ENCODE results near the gene KRT72.

KRT72 gene

GRCh38 chr12:52575256-52575655 is 26.0 kb downstream of the KRT72 start:
- H3K27me3 ChIP-seq (ENCODE audit: low read depth, low read length) = no peaks in the 10 kb centered on the region
- H3K4me3 ChIP-seq (ENCODE audit: low read depth in 1 of 2, low read length in 2 of 2) = no peak overlapping the region
- H3K27ac ChIP-seq (ENCODE audit: low read length) = no peak overlapping the region
- no peaks in the 10 kb centered on the region for H3K9me3 ChIP-seq (ENCODE audit: control insufficient read depth in 1 of 2, low read length in 2 of 2)
- H3K36me3 ChIP-seq (ENCODE audit: control insufficient read depth in 1 of 2, insufficient read depth in 2 of 2, low read length in 2 of 2) = no peaks in the 10 kb centered on the region
- no peaks in the 10 kb centered on the region for H3K4me1 ChIP-seq (ENCODE audit: control insufficient read depth in 1 of 2, insufficient read depth in 2 of 2, low read length in 2 of 2)

GRCh38 chr12:52573743-52574142 is 27.5 kb downstream of the KRT72 start, which contains the start of gene KRT74:
KRT74 (minus strand) TSS chr12:52573843; CDS start chr12:52573777, 66 bp downstream.
- Histone ChIP-seq H3K27me3 (ENCODE audit: low read depth, low read length) (no peaks in the 10 kb centered on the region), H3K4me1 (ENCODE audit: control insufficient read depth in 1 of 2, insufficient read depth in 2 of 2, low read length in 2 of 2) (no peaks in the 10 kb centered on the region)

GRCh38 chr12:52573306-52573705 is 28.0 kb downstream of the KRT72 start:
- Histone ChIP-seq H3K4me3 (ENCODE audit: low read depth in 1 of 2, low read length in 2 of 2) (no peak overlapping the region), H3K36me3 (ENCODE audit: control insufficient read depth in 1 of 2, insufficient read depth in 2 of 2, low read length in 2 of 2) (no peaks in the 10 kb centered on the region), H3K27me3 (ENCODE audit: low read depth, low read length) (no peaks in the 10 kb centered on the region)

More at GRCh38 chr12:52573743-52574142, 27.5 kb downstream of the KRT72 start, which contains the start of gene KRT74:
- no peak within 1 kb of the TSS for H3K27ac ChIP-seq (ENCODE audit: low read length)
- H3K9me3 ChIP-seq (ENCODE audit: control insufficient read depth in 1 of 2, low read length in 2 of 2) = no peaks in the 10 kb centered on the region
- no peaks in the 10 kb centered on the region for H3K36me3 ChIP-seq (ENCODE audit: control insufficient read depth in 1 of 2, insufficient read depth in 2 of 2, low read length in 2 of 2)
- no peak within 1 kb of the TSS for H3K4me3 ChIP-seq (ENCODE audit: low read depth in 1 of 2, low read length in 2 of 2)

GRCh38 chr12:52570511-52570910 is 30.8 kb downstream of the KRT72 start:
- Histone ChIP-seq H3K36me3 (ENCODE audit: control insufficient read depth in 1 of 2, insufficient read depth in 2 of 2, low read length in 2 of 2) (no peaks in the 10 kb centered on the region), H3K27ac (ENCODE audit: low read length) (no peak overlapping the region), H3K4me1 (ENCODE audit: control insufficient read depth in 1 of 2, insufficient read depth in 2 of 2, low read length in 2 of 2) (no peaks in the 10 kb centered on the region), H3K4me3 (ENCODE audit: low read depth in 1 of 2, low read length in 2 of 2) (no peak overlapping the region), H3K27me3 (ENCODE audit: low read depth, low read length) (no peaks in the 10 kb centered on the region), H3K9me3 (ENCODE audit: control insufficient read depth in 1 of 2, low read length in 2 of 2) (no peaks in the 10 kb centered on the region)

More at GRCh38 chr12:52573306-52573705, 28.0 kb downstream of the KRT72 start:
- Histone ChIP-seq H3K27ac (ENCODE audit: low read length) (no peak overlapping the region), H3K4me1 (ENCODE audit: control insufficient read depth in 1 of 2, insufficient read depth in 2 of 2, low read length in 2 of 2) (no peaks in the 10 kb centered on the region), H3K9me3 (ENCODE audit: control insufficient read depth in 1 of 2, low read length in 2 of 2) (no peaks in the 10 kb centered on the region)

GRCh38 chr12:52568111-52568510 is 33.2 kb downstream of the KRT72 start:
- Histone ChIP-seq H3K27me3 (ENCODE audit: low read depth, low read length) (no peaks in the 10 kb centered on the region), H3K4me1 (ENCODE audit: control insufficient read depth in 1 of 2, insufficient read depth in 2 of 2, low read length in 2 of 2) (no peaks in the 10 kb centered on the region), H3K4me3 (ENCODE audit: low read depth in 1 of 2, low read length in 2 of 2) (no peak overlapping the region), H3K27ac (ENCODE audit: low read length) (no peak overlapping the region), H3K36me3 (ENCODE audit: control insufficient read depth in 1 of 2, insufficient read depth in 2 of 2, low read length in 2 of 2) (no peaks in the 10 kb centered on the region), H3K9me3 (ENCODE audit: control insufficient read depth in 1 of 2, low read length in 2 of 2) (no peaks in the 10 kb centered on the region)

GRCh38 chr12:52566847-52567291 is 34.4 kb downstream of the KRT72 start:
- H3K4me3 ChIP-seq (ENCODE audit: low read depth in 1 of 2, low read length in 2 of 2) = no peak overlapping the region
- no peaks in the 10 kb centered on the region for H3K27me3 ChIP-seq (ENCODE audit: low read depth, low read length)
- no peak overlapping the region for H3K27ac ChIP-seq (ENCODE audit: low read length)
- H3K9me3 ChIP-seq (ENCODE audit: control insufficient read depth in 1 of 2, low read length in 2 of 2) = no peaks in the 10 kb centered on the region
- no peaks in the 10 kb centered on the region for H3K4me1 ChIP-seq (ENCODE audit: control insufficient read depth in 1 of 2, insufficient read depth in 2 of 2, low read length in 2 of 2)
- H3K36me3 ChIP-seq (ENCODE audit: control insufficient read depth in 1 of 2, insufficient read depth in 2 of 2, low read length in 2 of 2) = no peaks in the 10 kb centered on the region

GRCh38 chr12:52564582-52564981 is 36.7 kb downstream of the KRT72 start:
- no peaks in the 10 kb centered on the region for H3K27me3 ChIP-seq (ENCODE audit: low read depth, low read length)
- H3K4me3 ChIP-seq (ENCODE audit: low read depth in 1 of 2, low read length in 2 of 2) = no peak overlapping the region
- H3K4me1 ChIP-seq (ENCODE audit: control insufficient read depth in 1 of 2, insufficient read depth in 2 of 2, low read length in 2 of 2) = no peaks in the 10 kb centered on the region
- H3K27ac ChIP-seq (ENCODE audit: low read length) = no peak overlapping the region
- H3K36me3 ChIP-seq (ENCODE audit: control insufficient read depth in 1 of 2, insufficient read depth in 2 of 2, low read length in 2 of 2) = no peaks in the 10 kb centered on the region
- no peaks in the 10 kb centered on the region for H3K9me3 ChIP-seq (ENCODE audit: control insufficient read depth in 1 of 2, low read length in 2 of 2)

- Histone ChIP-seq H3K27ac (ENCODE audit: low read length) (no peak overlapping the region), H3K4me1 (ENCODE audit: control insufficient read depth in 1 of 2, insufficient read depth in 2 of 2, low read length in 2 of 2) (no peaks in the 10 kb centered on the region), H3K4me3 (ENCODE audit: low read depth in 1 of 2, low read length in 2 of 2) (no peak overlapping the region), H3K36me3 (ENCODE audit: control insufficient read depth in 1 of 2, insufficient read depth in 2 of 2, low read length in 2 of 2) (no peaks in the 10 kb centered on the region), H3K27me3 (ENCODE audit: low read depth, low read length) (no peaks in the 10 kb centered on the region), H3K9me3 (ENCODE audit: control insufficient read depth in 1 of 2, low read length in 2 of 2) (no peaks in the 10 kb centered on the region)
Measured at GRCh38 chr12:52561880-52562449, 39.3 kb downstream of the KRT72 start.

GRCh38 chr12:52559979-52560378 is 41.3 kb downstream of the KRT72 start:
- Histone ChIP-seq H3K27ac (ENCODE audit: low read length) (no peak overlapping the region), H3K27me3 (ENCODE audit: low read depth, low read length) (no peaks in the 10 kb centered on the region), H3K4me3 (ENCODE audit: low read depth in 1 of 2, low read length in 2 of 2) (no peak overlapping the region), H3K4me1 (ENCODE audit: control insufficient read depth in 1 of 2, insufficient read depth in 2 of 2, low read length in 2 of 2) (no peaks in the 10 kb centered on the region), H3K9me3 (ENCODE audit: control insufficient read depth in 1 of 2, low read length in 2 of 2) (no peaks in the 10 kb centered on the region), H3K36me3 (ENCODE audit: control insufficient read depth in 1 of 2, insufficient read depth in 2 of 2, low read length in 2 of 2) (no peaks in the 10 kb centered on the region)

GRCh38 chr12:52558781-52559445 is 42.4 kb downstream of the KRT72 start:
- Histone ChIP-seq H3K9me3 (ENCODE audit: control insufficient read depth in 1 of 2, low read length in 2 of 2) (no peaks in the 10 kb centered on the region), H3K4me3 (ENCODE audit: low read depth in 1 of 2, low read length in 2 of 2) (no peak overlapping the region), H3K4me1 (ENCODE audit: control insufficient read depth in 1 of 2, insufficient read depth in 2 of 2, low read length in 2 of 2) (no peaks in the 10 kb centered on the region), H3K27ac (ENCODE audit: low read length) (no peak overlapping the region), H3K36me3 (ENCODE audit: control insufficient read depth in 1 of 2, insufficient read depth in 2 of 2, low read length in 2 of 2) (no peaks in the 10 kb centered on the region), H3K27me3 (ENCODE audit: low read depth, low read length) (no peaks in the 10 kb centered on the region)

- Histone ChIP-seq H3K4me1 (ENCODE audit: control insufficient read depth in 1 of 2, insufficient read depth in 2 of 2, low read length in 2 of 2) (no peaks in the 10 kb centered on the region), H3K9me3 (ENCODE audit: control insufficient read depth in 1 of 2, low read length in 2 of 2) (no peaks in the 10 kb centered on the region), H3K4me3 (ENCODE audit: low read depth in 1 of 2, low read length in 2 of 2) (no peak overlapping the region), H3K27me3 (ENCODE audit: low read depth, low read length) (no peaks in the 10 kb centered on the region), H3K27ac (ENCODE audit: low read length) (no peak overlapping the region), H3K36me3 (ENCODE audit: control insufficient read depth in 1 of 2, insufficient read depth in 2 of 2, low read length in 2 of 2) (no peaks in the 10 kb centered on the region)
Measured at GRCh38 chr12:52557476-52557875, 43.8 kb downstream of the KRT72 start.

GRCh38 chr12:52555577-52555976 is 45.7 kb downstream of the KRT72 start:
- Histone ChIP-seq H3K36me3 (ENCODE audit: control insufficient read depth in 1 of 2, insufficient read depth in 2 of 2, low read length in 2 of 2) (no peaks in the 10 kb centered on the region), H3K4me3 (ENCODE audit: low read depth in 1 of 2, low read length in 2 of 2) (no peak overlapping the region), H3K27me3 (ENCODE audit: low read depth, low read length) (no peaks in the 10 kb centered on the region), H3K9me3 (ENCODE audit: control insufficient read depth in 1 of 2, low read length in 2 of 2) (no peaks in the 10 kb centered on the region), H3K4me1 (ENCODE audit: control insufficient read depth in 1 of 2, insufficient read depth in 2 of 2, low read length in 2 of 2) (no peaks in the 10 kb centered on the region), H3K27ac (ENCODE audit: low read length) (no peak overlapping the region)

Measured in muscle layer of duodenum (tissue), 2 donors.